ENCODE data around the gene MAP4K1.

Gene MAP4K1

DNA sequence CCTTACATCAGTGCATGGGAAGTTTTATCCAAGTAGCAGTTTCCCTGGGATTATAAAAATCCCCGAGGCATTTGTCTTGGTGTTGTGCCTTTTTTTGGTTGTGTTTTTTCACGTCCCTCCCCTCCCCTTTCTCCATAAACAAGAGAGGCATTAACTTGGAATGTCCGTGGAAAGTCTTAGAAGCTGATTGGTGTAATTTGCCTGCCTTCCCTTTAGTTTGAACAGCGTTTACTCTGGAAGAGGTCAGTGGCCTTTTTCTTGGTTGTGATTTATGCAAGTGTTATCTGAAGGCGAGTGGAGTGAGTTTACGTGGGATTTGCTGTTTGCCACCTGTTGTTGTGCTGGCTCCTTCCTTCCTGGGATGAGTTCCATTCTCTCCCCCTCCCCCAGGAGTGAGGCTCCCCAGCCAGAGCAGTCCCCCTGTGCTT is 36.9 kb upstream of the MAP4K1 start:
- H3K9ac ChIP-seq (ENCODE audit: low read length): no peak overlapping the region

DNA sequence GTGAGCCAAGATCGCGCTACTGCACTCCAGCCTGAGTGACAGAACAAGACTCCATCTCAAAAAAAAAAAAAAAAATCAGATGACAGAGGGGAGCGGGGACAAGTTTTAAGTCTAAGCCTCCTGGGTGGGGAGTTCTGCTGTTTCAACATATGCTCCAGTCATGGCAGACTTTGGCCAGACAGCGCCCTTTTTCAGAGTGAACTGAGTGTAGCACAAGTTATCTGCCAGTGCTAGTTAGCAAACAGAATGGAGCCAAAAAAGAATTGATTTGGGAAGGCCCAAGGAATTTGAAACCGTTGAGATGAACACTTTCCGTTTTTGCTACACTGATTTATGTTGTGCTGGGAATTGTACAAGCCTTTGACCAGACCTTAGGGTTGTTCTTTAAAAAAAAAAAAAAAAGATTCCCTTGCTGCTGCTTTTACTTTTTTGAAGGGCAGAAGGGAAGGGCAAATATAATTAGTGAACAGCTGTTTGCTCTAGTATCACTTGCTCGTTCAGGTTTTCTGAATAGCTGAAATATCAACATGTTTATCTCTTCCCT is 35.3 kb upstream of the MAP4K1 start:
- H2AFZ ChIP-seq (ENCODE audit: low read length): no peak overlapping the region
- H3K9me2 ChIP-seq (replicated peaks; ENCODE audit: insufficient read depth, low read length): no peaks in the 10 kb centered on the region
- H3K27me3 ChIP-seq (replicated peaks; ENCODE audit: insufficient read depth, low read length): no peaks in the 10 kb centered on the region
- peaks cover 35% of the 10 kb centered on the region for H4K20me1 ChIP-seq (ENCODE audit: insufficient read depth, low read length)
- H3K4me2 ChIP-seq (ENCODE audit: low read depth, low read length): no peak overlapping the region
- peaks cover 28% of the 10 kb centered on the region for H3K4me1 ChIP-seq (ENCODE audit: low read length)
- H3K36me3 ChIP-seq (replicated peaks; ENCODE audit: insufficient read depth, low read length): no peaks in the 10 kb centered on the region
- no peak overlapping the region for H3K9ac ChIP-seq (ENCODE audit: low read length)
- no peak overlapping the region for H3K4me3 ChIP-seq (ENCODE audit: low read length)
- no peaks in the 10 kb centered on the region for H3K9me3 ChIP-seq (replicated peaks; ENCODE audit: insufficient read depth, low read length)
- TF ChIP-seq, protein P1, sequence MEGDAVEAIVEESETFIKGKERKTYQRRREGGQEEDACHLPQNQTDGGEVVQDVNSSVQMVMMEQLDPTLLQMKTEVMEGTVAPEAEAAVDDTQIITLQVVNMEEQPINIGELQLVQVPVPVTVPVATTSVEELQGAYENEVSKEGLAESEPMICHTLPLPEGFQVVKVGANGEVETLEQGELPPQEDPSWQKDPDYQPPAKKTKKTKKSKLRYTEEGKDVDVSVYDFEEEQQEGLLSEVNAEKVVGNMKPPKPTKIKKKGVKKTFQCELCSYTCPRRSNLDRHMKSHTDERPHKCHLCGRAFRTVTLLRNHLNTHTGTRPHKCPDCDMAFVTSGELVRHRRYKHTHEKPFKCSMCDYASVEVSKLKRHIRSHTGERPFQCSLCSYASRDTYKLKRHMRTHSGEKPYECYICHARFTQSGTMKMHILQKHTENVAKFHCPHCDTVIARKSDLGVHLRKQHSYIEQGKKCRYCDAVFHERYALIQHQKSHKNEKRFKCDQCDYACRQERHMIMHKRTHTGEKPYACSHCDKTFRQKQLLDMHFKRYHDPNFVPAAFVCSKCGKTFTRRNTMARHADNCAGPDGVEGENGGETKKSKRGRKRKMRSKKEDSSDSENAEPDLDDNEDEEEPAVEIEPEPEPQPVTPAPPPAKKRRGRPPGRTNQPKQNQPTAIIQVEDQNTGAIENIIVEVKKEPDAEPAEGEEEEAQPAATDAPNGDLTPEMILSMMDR (IDR thresholded peaks at IDR 0.05; ENCODE audit: low read length): no peak
- TF ChIP-seq EZH2 (optimal IDR thresholded peaks at IDR 0.05; ENCODE audit: low read depth, low read length) (no peak), EZH2phosphoT487 (IDR thresholded peaks at IDR 0.05; ENCODE audit: low read length) (no peak)
- no peak for DNase-seq
- no peak overlapping the region for H3K27ac ChIP-seq (ENCODE audit: low read length)
- peaks cover 100% of the 10 kb centered on the region for H3K79me2 ChIP-seq (ENCODE audit: low read length)
- H3F3A ChIP-seq (ENCODE audit: insufficient read depth, low read length): 0 out of 2 replicates have a peak, but pooled peaks cover 5% of the 10 kb centered on the region

More for the DNA sequence above, 36.9 kb upstream of the MAP4K1 start:
- H2AFZ ChIP-seq (ENCODE audit: low read length): no peak overlapping the region
- H3K36me3 ChIP-seq (replicated peaks; ENCODE audit: insufficient read depth, low read length): no peaks in the 10 kb centered on the region
- H4K20me1 ChIP-seq (ENCODE audit: insufficient read depth, low read length): peaks cover 32% of the 10 kb centered on the region
- peaks cover 24% of the 10 kb centered on the region for H3K4me1 ChIP-seq (ENCODE audit: low read length)
- H3K9me2 ChIP-seq (replicated peaks; ENCODE audit: insufficient read depth, low read length): no peaks in the 10 kb centered on the region
- H3K4me3 ChIP-seq (ENCODE audit: low read length): no peak overlapping the region
- H3K4me2 ChIP-seq (ENCODE audit: low read depth, low read length): no peak overlapping the region
- 0 out of 2 replicates have a peak, but pooled peaks cover 5% of the 10 kb centered on the region for H3F3A ChIP-seq (ENCODE audit: insufficient read depth, low read length)
- peaks cover 100% of the 10 kb centered on the region for H3K79me2 ChIP-seq (ENCODE audit: low read length)
- no peak for DNase-seq
- H3K9me3 ChIP-seq (replicated peaks; ENCODE audit: insufficient read depth, low read length): no peaks in the 10 kb centered on the region
- H3K27me3 ChIP-seq (replicated peaks; ENCODE audit: insufficient read depth, low read length): no peaks in the 10 kb centered on the region
- TF ChIP-seq EZH2phosphoT487 (IDR thresholded peaks at IDR 0.05; ENCODE audit: low read length) (no peak), EZH2 (optimal IDR thresholded peaks at IDR 0.05; ENCODE audit: low read depth, low read length) (no peak)
- TF ChIP-seq, protein P1 (IDR thresholded peaks at IDR 0.05; ENCODE audit: low read length): no peak
- no peak overlapping the region for H3K27ac ChIP-seq (ENCODE audit: low read length)

- TF ChIP-seq EZH2phosphoT487 (IDR thresholded peaks at IDR 0.05; ENCODE audit: low read length): no peak
- TF ChIP-seq, protein P1 (IDR thresholded peaks at IDR 0.05; ENCODE audit: low read length): no peak
- Histone ChIP-seq H3K4me1 (ENCODE audit: low read length) (peaks cover 23% of the 10 kb centered on the region), H3K4me2 (ENCODE audit: low read depth, low read length) (no peak overlapping the region), H3K9me3 (replicated peaks; ENCODE audit: insufficient read depth, low read length) (no peaks in the 10 kb centered on the region), H3K9ac (ENCODE audit: low read length) (no peak overlapping the region), H2AFZ (ENCODE audit: low read length) (no peak overlapping the region), H3K79me2 (ENCODE audit: low read length) (peaks cover 86% of the 10 kb centered on the region), H4K20me1 (ENCODE audit: insufficient read depth, low read length) (peaks cover 22% of the 10 kb centered on the region), H3K27me3 (replicated peaks; ENCODE audit: insufficient read depth, low read length) (no peaks in the 10 kb centered on the region), H3K36me3 (replicated peaks; ENCODE audit: insufficient read depth, low read length) (no peaks in the 10 kb centered on the region), H3K27ac (ENCODE audit: low read length) (no peak overlapping the region), H3F3A (ENCODE audit: insufficient read depth, low read length) (0 out of 2 replicates have a peak, but pooled peaks cover 5% of the 10 kb centered on the region), H3K9me2 (replicated peaks; ENCODE audit: insufficient read depth, low read length) (no peaks in the 10 kb centered on the region), H3K4me3 (ENCODE audit: low read length) (no peak overlapping the region)
- no peak for DNase-seq
Observed at GRCh38 chr19:38650911-38651584, 33.3 kb upstream of the MAP4K1 start.

Data from MM.1S (cell line).